Activated CD4-positive, alpha-beta T cell treated with anti-CD3 and anti-CD28 coated beads, Interleukin-2, amount 10 ng/mL, durations not matched to agents 24 days and 14 days (primary cell): ENCODE data around the gene SLC25A36. TPM values are rescaled to one million over a fixed set of nuclear protein-coding genes. Genes with fewer than 3 reads are reported as not detected.

ENCODE experiments used
- DNase-seq: peaks from one replicate; pipeline ENCODE4 v3.0.0; 2022
- H3K27ac Mint-ChIP-seq: one replicate; pipeline ENCODE4 v1.8.0; 2022; ENCODE audit warnings: mild to moderate bottlenecking, mixed read lengths
- H3K27me3 Mint-ChIP-seq: one replicate; pipeline ENCODE4 v1.8.0; 2022; ENCODE audit warnings: mixed read lengths
- H3K36me3 Mint-ChIP-seq: one replicate; pipeline ENCODE4 v1.8.0; 2022; ENCODE audit warnings: low read depth, mild to moderate bottlenecking, mixed read lengths
- H3K4me1 Mint-ChIP-seq: one replicate; pipeline ENCODE4 v1.8.0; 2021; ENCODE audit warnings: mixed read lengths
- H3K4me3 Mint-ChIP-seq: one replicate; pipeline ENCODE4 v1.8.0; 2022; ENCODE audit warnings: mild to moderate bottlenecking, moderate library complexity, mixed read lengths
- H3K9me3 Mint-ChIP-seq: one replicate; pipeline ENCODE4 v1.8.0; 2021; ENCODE audit warnings: mixed read lengths
- intact Hi-C: fragments of 100-400 bp; cut with micrococcal nuclease; formaldehyde crosslinking; loops from one replicate; pipeline ENCODE4 v1.15.1; 2023
- total RNA-seq: library from RNA; stranded (reverse); gene quantifications from 2 replicates; pipeline ENCODE4 v1.2.3, GENCODE V29; 2022

The SLC25A36 gene, protein sequence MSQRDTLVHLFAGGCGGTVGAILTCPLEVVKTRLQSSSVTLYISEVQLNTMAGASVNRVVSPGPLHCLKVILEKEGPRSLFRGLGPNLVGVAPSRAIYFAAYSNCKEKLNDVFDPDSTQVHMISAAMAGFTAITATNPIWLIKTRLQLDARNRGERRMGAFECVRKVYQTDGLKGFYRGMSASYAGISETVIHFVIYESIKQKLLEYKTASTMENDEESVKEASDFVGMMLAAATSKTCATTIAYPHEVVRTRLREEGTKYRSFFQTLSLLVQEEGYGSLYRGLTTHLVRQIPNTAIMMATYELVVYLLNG
- total RNA-seq, result 56.3 and 58.9 TPM in 2 replicates

- Mint-ChIP-seq H3K4me3 (peak within 1 kb of the TSS; percentile 97), H3K27me3 (peaks cover 25% of the 10 kb centered on the region), H3K27ac (peak within 1 kb of the TSS; percentile 96), H3K9me3 (peaks cover 11% of the 10 kb centered on the region), H3K36me3 (peaks cover 9% of the 10 kb centered on the region), H3K4me1 (peaks cover 27% of the 10 kb centered on the region)
- peak; percentile 98 for DNase-seq
- intact Hi-C loops, result loop anchor here (1.0 to 10.0 kb wide), 5 partner anchors 76 to 1557 kb away; partner anchors contain the start of genes COPB2, PXYLP1 and RNF7
Observed at GRCh38 chr3:140941434-140942220, at the start of gene SLC25A36. Gene SLC25A36, plus strand, starts transcription at chr3:140941836. Its CDS starts 219 bp downstream, at chr3:140942055.

DNA sequence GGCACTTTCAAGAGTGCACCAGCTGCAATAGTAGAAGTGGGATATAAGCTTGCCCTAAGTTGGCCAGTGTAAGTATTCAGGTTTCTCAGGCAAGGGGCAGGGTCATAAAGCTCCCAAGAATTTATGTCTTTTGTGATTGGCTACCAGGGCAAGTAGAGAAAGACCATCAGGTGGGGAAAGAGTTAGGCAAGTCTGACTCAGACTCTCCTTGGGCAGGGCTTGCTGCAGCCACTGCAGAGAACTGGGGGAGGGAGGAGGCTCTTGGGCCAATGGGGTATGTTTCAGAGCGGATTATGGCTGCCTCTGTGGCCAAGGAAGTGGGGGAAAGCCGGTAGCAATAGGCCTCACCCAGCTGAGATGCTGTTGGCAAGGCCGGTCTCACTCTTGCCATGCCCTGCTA, 44.6 kb upstream of the SLC25A36 start:
- no peak for DNase-seq
- Mint-ChIP-seq H3K4me3 (no peak overlapping the region), H3K27ac (no peak overlapping the region), H3K9me3 (no peaks in the 10 kb centered on the region), H3K36me3 (no peaks in the 10 kb centered on the region), H3K4me1 (peaks cover 3% of the 10 kb centered on the region), H3K27me3 (peaks cover 29% of the 10 kb centered on the region)
- intact Hi-C loops, result no loop called here

GRCh38 chr3:140898340-140899180, 43.1 kb upstream of the SLC25A36 start:
- peak; percentile 77 for DNase-seq
- H3K36me3 Mint-ChIP-seq, result no peaks in the 10 kb centered on the region
- no peak overlapping the region for H3K4me3 Mint-ChIP-seq
- intact Hi-C loops, result loop anchor here (1.0 to 2.0 kb wide), 3 partner anchors 74 to 294 kb away; no protein-coding TSS in a partner anchor
- no peak overlapping the region for H3K27ac Mint-ChIP-seq
- H3K27me3 Mint-ChIP-seq, result peaks cover 21% of the 10 kb centered on the region
- no peaks in the 10 kb centered on the region for H3K9me3 Mint-ChIP-seq
- H3K4me1 Mint-ChIP-seq, result peaks cover 3% of the 10 kb centered on the region

DNA sequence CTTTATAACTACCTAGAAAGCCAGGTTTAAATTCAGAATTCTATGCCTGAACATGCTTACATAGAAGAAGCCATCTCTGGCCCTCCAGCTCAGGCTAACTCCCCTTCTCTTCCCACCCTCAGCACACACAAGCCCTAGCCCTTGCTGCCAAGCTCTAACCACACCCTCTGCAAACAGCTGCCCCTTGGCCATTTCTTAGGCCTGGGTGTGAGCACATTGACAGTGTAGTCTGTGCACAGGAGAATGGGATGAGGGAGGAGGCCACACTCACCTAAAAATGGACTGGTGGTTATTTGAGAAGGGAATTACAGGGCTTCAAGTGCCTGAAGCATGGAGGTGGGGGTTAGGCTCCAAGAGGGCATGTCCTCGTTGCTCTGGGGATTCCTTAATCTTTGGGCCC, 42.3 kb upstream of the SLC25A36 start:
- no peaks in the 10 kb centered on the region for H3K36me3 Mint-ChIP-seq
- intact Hi-C loops, result loop anchor here (2.0 kb wide), 1 partner anchor 73 kb away; no protein-coding TSS in a partner anchor
- H3K4me1 Mint-ChIP-seq, result peaks cover 3% of the 10 kb centered on the region
- H3K27ac Mint-ChIP-seq, result no peak overlapping the region
- no peak for DNase-seq
- H3K27me3 Mint-ChIP-seq, result peaks cover 13% of the 10 kb centered on the region
- H3K9me3 Mint-ChIP-seq, result no peaks in the 10 kb centered on the region
- no peak overlapping the region for H3K4me3 Mint-ChIP-seq

GRCh38 chr3:140902791-140903190, 38.8 kb upstream of the SLC25A36 start:
- intact Hi-C loops, result no loop called here
- H3K27me3 Mint-ChIP-seq, result peaks cover 7% of the 10 kb centered on the region
- DNase-seq, result no peak
- H3K36me3 Mint-ChIP-seq, result no peaks in the 10 kb centered on the region
- no peaks in the 10 kb centered on the region for H3K9me3 Mint-ChIP-seq
- no peak overlapping the region for H3K27ac Mint-ChIP-seq
- H3K4me3 Mint-ChIP-seq, result no peak overlapping the region
- peaks cover 3% of the 10 kb centered on the region for H3K4me1 Mint-ChIP-seq

DNA sequence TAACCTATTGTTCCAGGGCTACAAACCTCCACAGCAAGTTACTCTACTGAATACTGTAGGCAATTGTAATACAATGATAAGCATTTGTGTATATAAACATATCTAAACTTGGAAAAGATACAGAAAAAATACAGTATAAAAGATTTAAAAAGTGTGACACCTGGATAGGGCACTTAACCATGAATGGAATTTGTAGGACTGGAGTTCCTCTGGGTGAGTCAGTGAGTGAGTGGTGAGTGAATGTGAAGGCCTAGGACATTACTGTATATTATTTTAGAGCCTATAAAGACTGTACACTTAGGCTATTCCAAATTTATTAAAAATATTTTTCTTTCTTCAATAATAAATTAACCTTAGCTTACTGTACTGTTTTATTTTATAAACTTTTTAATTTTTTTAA, 38.4 kb upstream of the SLC25A36 start:
- H3K27me3 Mint-ChIP-seq, result peaks cover 7% of the 10 kb centered on the region
- intact Hi-C loops, result no loop called here
- no peak for DNase-seq
- no peaks in the 10 kb centered on the region for H3K36me3 Mint-ChIP-seq
- H3K9me3 Mint-ChIP-seq, result no peaks in the 10 kb centered on the region
- peaks cover 3% of the 10 kb centered on the region for H3K4me1 Mint-ChIP-seq
- H3K4me3 Mint-ChIP-seq, result no peak overlapping the region
- H3K27ac Mint-ChIP-seq, result no peak overlapping the region

DNA sequence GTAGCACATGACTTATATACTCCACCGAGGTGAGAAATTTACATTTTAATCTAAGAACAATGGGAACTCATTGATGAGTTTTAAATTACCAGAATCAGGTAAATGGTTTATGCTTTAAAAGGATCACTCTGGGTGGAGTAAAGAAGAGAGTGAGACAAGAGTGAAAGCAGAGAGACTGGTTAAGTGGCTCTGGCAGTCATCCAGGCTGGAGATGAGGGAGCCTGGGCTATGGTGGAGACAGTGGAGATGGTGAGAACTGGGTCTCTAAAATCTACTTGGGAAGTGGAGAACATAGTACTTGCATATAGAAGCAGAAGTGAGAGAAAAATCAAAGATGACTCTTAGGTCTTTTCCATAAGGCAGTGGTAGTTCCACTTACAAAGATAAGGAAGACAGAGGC, 37.1 kb upstream of the SLC25A36 start:
- H3K36me3 Mint-ChIP-seq, result no peaks in the 10 kb centered on the region
- no peak overlapping the region for H3K27ac Mint-ChIP-seq
- intact Hi-C loops, result no loop called here
- no peaks in the 10 kb centered on the region for H3K4me1 Mint-ChIP-seq
- H3K9me3 Mint-ChIP-seq, result no peaks in the 10 kb centered on the region
- H3K27me3 Mint-ChIP-seq, result peaks cover 7% of the 10 kb centered on the region
- no peak overlapping the region for H3K4me3 Mint-ChIP-seq
- DNase-seq, result no peak

GRCh38 chr3:140905559-140905958, 36.1 kb upstream of the SLC25A36 start:
- H3K36me3 Mint-ChIP-seq, result no peaks in the 10 kb centered on the region
- H3K4me3 Mint-ChIP-seq, result no peak overlapping the region
- H3K27me3 Mint-ChIP-seq, result peaks cover 7% of the 10 kb centered on the region
- no peak overlapping the region for H3K27ac Mint-ChIP-seq
- H3K4me1 Mint-ChIP-seq, result no peaks in the 10 kb centered on the region
- intact Hi-C loops, result no loop called here
- H3K9me3 Mint-ChIP-seq, result no peaks in the 10 kb centered on the region
- no peak for DNase-seq

DNA sequence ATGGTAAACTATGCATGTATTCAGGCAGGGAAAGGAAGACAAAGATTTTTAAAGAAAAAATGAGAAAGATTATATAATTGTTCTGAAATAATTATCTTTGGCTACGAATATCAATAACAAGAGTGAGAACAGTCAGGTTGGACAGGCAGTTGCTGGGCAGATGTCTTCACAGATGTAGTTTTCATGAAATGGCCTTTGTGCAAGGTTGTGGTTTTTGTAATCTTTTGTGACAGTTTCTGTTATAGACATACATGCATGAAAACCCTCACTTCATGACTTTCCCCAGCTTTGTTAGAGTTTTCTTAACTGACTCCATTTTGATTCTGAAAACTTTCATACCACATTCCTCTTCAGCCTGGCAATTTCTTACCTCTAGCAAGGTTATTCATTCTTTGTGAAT, 34.9 kb upstream of the SLC25A36 start:
- intact Hi-C loops, result no loop called here
- no peak overlapping the region for H3K27ac Mint-ChIP-seq
- H3K9me3 Mint-ChIP-seq, result no peaks in the 10 kb centered on the region
- no peaks in the 10 kb centered on the region for H3K36me3 Mint-ChIP-seq
- no peak overlapping the region for H3K4me3 Mint-ChIP-seq
- no peaks in the 10 kb centered on the region for H3K4me1 Mint-ChIP-seq
- peaks cover 9% of the 10 kb centered on the region for H3K27me3 Mint-ChIP-seq
- DNase-seq, result no peak

- Mint-ChIP-seq H3K9me3 (no peaks in the 10 kb centered on the region), H3K36me3 (no peaks in the 10 kb centered on the region), H3K27ac (no peak overlapping the region), H3K27me3 (peaks cover 12% of the 10 kb centered on the region), H3K4me1 (no peaks in the 10 kb centered on the region), H3K4me3 (no peak overlapping the region)
- intact Hi-C loops, result no loop called here
- DNase-seq, result no peak
Observed at GRCh38 chr3:140910860-140911259, 30.8 kb upstream of the SLC25A36 start.

- Mint-ChIP-seq H3K4me1 (no peaks in the 10 kb centered on the region), H3K9me3 (no peaks in the 10 kb centered on the region), H3K27me3 (peaks cover 12% of the 10 kb centered on the region), H3K27ac (no peak overlapping the region), H3K36me3 (no peaks in the 10 kb centered on the region), H3K4me3 (no peak overlapping the region)
- DNase-seq, result no peak
- intact Hi-C loops, result no loop called here
Observed at GRCh38 chr3:140911822-140912221, 29.8 kb upstream of the SLC25A36 start.

DNA sequence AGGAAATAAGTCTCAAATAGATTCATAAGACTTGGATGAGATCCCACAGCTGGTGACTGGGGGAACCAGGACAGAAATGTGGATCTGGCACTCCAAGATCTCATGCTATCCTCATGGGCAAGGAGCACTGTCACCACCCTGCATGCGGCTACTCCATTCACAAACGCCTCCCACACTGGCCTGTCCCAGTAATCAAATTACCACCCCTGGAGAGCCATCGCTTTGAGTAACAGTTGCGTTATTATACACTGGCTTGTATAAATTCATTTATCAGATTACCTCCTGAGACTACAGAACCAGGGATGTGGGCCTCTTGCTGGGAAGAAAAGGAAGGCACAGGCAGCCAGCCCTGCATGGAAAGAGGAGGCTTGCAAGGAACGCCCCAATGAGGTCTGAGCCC, 27.9 kb upstream of the SLC25A36 start:
- Mint-ChIP-seq H3K9me3 (no peaks in the 10 kb centered on the region), H3K4me3 (no peak overlapping the region), H3K27ac (no peak overlapping the region), H3K4me1 (no peaks in the 10 kb centered on the region), H3K36me3 (no peaks in the 10 kb centered on the region), H3K27me3 (peaks cover 13% of the 10 kb centered on the region)
- intact Hi-C loops, result no loop called here
- no peak for DNase-seq

GRCh38 chr3:140914384-140914945, 27.2 kb upstream of the SLC25A36 start:
- Mint-ChIP-seq H3K4me3 (no peak overlapping the region), H3K36me3 (no peaks in the 10 kb centered on the region), H3K9me3 (no peaks in the 10 kb centered on the region), H3K4me1 (no peaks in the 10 kb centered on the region), H3K27me3 (peaks cover 17% of the 10 kb centered on the region), H3K27ac (no peak overlapping the region)
- DNase-seq, result no peak
- intact Hi-C loops, result no loop called here
